ENCODE data around the gene SNX3.

The SNX3 gene

GRCh38 chr6:108200186-108200585 is 60.7 kb downstream of the SNX3 start:
- no peak for FAIRE-seq

DNA sequence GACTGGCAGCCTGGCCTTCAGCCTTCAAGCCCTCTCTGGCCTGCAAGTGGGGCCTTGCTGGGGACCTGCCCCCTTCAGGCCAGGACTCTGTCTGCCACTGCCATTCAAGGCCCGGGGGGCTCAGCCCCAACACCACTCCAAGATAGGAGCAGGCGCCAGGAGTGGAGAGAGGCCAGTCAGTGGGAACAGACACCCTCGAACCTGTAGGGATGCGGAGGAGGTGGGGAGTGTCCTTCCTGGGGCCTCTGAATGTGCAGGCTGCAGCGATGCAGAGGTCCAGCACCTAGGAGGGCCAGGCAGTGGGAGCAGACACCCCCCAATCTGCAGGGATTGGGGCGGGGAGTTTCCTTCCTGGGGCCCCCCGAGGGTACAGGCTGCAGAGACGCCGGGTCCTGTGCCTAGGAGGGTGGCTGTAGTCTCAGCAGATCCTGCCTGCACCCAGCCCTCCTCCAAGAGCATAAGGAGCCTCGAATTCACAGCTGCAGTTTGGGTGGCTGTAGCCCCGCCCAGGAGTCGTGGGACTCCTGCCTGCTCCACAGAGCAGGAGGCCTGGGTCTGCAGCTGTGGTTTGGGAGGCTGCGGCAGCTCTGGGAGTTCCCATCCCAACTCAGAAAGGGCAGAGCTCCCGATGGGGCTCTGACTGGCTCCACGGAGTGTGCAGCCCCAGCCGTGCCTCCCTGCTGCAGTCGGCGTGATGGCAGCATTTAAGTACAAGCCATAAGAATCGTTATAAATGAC is 61.9 kb downstream of the SNX3 start:
- no peak for FAIRE-seq

GRCh38 chr6:108195209-108195608 is 65.6 kb downstream of the SNX3 start:
- FAIRE-seq = no peak

GRCh38 chr6:108194503-108194902 is 66.3 kb downstream of the SNX3 start:
- no peak for FAIRE-seq

- no peak for FAIRE-seq
These were observed 67.0 kb downstream of the SNX3 start for GRCh38 chr6:108193835-108194234.

DNA sequence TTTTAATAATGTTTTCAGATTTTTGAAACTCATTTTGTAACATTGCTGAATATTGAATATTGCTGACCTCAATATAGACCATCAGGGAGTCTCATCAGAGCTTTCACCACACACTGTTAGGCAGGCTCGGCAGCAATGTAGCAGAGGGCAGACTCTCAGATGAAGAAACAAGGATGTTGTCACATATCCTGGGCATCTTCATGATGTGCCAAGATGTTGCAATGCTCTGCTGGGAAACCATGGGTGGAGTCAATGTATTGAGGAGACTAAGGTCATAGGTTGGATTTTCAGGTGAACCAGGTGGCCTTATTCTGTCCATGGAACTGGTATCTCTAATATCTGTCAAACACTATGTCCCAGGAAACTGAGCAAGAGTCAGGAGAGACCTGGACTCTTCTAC is 67.7 kb downstream of the SNX3 start:
- no peak for FAIRE-seq

- no peak for FAIRE-seq
These were observed 73.3 kb downstream of the SNX3 start for GRCh38 chr6:108187519-108187918.

DNA sequence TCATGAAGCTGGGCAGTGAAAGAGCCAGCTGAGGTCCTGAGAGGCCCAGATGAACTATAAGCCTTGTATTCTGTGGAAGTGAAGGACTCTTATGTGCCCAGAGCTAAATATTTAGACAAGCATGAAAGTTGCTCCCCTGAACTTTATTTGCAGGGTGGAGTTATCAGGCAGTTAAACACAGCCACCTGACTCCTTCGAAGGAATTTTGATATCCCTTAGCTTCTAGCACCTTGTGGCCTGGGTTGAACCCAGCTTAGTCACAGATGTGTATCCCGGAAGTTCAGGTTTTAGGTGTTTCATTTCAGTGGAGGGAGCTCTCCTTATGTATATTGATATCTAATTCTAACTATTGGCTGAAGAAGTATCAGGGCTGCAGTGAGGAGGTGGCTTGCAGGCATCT is 74.6 kb downstream of the SNX3 start:
- FAIRE-seq = no peak

DNA sequence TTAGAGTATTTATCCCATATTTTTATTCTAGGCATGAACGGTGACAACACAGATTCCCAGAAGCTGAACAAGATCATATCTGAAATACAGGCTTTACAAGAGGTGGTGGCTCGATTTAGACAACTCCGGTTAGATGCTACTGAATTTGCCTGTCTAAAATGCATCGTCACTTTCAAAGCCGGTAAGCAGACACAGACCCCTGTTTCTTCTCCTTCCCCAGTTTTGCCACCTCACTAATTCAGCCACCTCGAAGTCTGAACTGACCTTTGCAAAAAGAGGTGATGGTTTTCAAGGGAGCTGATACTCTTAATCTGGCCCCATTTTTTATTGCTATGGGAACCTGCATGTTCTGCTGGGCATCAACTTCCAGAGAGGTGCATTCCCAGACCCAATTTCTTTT is 80.1 kb downstream of the SNX3 start:
- FAIRE-seq = no peak

DNA sequence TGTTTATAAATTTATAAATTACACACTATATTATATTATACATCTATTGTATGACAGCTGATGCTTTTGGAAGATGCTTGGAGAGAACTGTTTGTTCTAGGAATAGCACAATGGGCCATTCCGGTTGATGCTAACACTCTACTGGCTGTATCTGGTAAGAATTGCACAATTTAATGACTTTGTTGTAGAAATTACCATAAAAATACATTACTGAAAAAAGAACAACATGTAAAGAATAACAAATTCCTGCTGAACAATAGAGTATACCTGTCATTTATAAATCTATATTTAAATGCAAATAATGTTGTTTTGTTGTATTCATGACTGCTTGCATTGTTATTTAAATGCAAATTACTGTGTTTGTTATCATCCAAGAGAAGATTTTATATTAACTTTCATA is 80.6 kb downstream of the SNX3 start:
- FAIRE-seq = no peak

DNA sequence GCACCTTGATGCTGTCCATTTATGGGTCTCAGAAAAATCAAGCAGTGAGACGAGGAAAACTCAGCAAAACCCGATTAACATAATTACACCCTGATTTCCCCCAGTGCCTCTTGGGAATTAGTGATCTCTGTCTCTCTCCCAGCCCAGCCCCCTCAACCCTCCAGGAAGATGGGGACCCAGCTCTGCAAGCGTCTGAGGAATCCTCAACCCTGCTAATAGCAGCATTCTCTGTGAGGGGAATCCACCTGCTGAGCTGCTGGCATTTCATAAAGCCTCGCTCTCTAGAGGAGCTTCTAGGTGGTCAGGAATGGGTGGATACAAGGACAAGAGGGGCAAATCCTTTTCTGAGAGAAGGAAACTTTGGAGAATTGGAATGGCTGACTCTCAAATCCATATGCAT is 81.1 kb downstream of the SNX3 start:
- no peak for FAIRE-seq

GRCh38 chr6:108176281-108177089 is 84.4 kb downstream of the SNX3 start:
- no peak for FAIRE-seq

- no peak for FAIRE-seq
These were observed 85.1 kb downstream of the SNX3 start for GRCh38 chr6:108175592-108176279.

- no peak for FAIRE-seq
These were observed 85.7 kb downstream of the SNX3 start for GRCh38 chr6:108175176-108175591.

GRCh38 chr6:108174371-108175175 is 86.3 kb downstream of the SNX3 start:
- no peak for FAIRE-seq

DNA sequence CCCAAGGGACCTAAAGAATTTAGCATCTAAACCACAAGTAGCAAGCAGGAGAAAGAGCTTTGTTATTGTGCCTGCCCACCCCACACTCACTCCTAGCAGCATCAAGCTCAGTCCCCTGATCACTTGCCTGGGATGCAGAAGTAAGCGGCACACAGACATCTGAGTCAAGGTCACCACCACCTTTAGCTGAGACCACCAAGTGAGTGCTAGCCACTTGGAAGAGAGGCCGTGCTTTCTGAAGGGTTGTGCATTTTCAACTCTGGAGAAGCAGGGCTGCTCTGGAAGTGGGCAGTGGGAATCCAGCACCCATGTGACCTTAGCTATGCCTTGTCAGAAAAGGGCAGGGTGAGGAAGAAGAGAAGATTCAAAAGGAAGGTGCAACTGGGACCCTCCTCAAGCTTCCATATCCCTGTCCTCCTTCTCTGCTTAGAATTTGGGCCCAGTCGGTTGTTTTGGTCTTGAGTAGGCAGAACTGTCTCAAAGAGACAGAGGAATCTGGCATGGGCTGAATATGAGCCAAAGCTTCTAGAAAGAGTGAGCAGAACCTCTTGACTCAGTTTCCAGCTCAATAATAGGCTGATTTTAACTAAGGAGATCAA is 88.8 kb downstream of the SNX3 start:
- FAIRE-seq = no peak

DNA sequence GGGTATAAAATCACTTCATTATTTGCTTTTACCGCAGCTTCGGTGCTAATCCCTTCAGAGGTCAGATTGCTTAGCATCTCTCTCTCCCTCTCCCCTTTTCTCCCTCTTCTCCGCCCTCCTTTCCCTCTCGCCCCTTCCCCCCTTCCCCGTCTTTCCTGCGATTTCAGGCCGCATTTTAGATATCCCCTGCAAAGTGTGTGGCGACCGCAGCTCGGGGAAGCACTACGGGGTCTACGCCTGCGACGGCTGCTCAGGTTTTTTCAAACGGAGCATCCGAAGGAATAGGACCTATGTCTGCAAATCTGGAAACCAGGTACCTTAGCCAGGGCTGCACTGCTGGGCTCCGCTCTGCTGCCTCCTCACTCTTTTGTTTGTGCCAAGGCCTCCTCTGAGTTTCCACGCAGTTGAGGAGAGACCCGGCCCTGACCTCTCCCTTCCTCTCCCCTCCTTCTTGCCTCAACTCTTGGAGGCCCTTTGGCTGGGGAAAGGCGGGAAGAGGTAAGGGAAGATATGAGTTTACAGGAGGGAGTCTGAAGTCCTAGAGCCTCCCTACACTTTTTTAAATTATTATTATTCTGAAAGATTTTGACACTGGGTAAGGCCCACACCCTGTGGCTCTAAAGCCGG is 89.4 kb downstream of the SNX3 start:
- FAIRE-seq = no peak

DNA sequence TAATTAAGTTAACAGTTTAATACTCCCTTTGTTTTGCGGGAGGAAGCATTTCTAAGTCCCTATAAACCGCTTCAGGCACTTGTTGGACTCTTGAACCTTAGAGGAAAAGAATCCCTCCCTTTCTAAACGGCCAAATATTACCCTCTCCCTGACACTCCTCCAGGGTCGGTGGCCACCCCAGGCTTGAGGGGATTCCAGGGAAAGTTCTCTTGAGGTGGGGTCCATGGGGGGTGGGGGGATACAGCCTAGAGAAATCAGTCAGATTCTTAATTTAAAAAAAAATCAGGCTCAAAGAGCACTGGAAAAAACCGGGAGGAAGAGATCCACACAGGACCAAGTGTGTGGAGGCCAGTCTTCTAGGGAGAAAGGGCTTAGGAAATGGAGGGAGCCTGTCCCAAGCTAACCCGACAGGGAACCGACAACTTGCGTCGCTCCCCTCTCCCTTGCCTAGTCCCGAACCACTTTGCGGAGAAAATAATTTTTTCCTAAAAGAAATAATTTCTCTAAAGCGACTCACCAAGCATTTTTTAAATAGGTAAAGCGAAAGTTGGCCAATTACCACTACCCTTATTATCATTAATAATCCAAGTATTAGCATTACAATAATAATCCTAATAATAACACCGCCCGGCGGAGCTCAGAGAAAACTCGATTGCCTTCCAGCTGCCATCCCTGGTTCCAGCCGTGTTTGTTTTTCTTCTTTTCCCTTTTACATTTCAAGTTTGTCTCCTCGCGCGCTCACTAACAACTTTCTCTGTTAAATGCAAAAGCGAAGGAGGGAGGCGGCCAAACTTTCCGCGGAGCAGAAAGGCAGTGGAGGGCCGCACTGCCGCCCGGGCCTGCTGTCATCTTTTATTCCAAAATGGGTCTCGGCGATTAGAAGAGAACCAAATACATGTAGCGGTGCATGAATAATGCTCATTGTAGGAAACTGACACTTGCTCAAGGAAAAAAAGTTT is 90.2 kb downstream of the SNX3 start:
- no peak for FAIRE-seq

DNA sequence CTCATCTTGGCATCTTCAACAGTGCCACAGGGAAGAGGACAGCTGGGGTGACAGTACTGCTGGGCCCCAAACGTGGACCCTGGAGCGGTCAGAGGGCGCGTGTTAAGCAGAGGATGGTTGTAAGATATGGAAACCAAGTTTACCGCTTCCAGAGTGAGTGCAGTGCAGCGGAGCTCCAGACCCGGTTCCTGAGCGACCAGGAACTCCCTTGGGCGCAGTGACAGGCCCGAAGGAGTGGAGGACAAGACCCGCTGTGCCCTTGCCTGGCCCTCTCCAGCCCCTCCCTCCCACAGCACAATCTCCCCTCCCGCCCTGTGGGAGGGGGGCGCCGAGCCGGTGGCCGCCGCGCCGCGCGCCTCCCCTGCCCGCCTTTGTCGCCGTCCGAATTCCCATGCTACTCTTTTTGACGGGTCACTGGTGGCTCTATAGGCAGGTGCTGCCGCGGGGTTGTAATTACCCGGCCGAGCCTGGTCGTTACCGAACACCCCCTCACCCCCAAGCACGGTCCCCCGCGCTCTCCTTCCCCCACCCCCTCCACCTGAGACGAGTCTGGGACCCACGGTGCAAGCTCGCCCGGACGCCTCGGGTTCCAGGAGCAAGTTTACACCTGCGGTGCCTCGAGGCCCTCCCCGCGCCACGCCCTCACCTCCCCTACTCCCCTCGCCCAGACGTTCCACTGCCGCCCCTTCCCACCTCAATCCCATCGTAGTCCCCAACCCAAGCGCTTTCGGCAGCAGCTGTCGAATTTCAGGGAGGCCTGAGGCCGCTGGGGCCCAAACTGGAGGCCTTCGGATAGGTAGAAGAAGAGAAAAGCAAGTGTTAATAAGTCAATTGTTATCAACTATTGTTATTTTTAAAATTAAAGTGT is 91.1 kb downstream of the SNX3 start:
- no peak for FAIRE-seq

Data from TTC549 (cell line).